Progenitor cell of endocrine pancreas (in vitro differentiated cells): ENCODE measurements around the gene CCDC88C. TPM values are rescaled to one million over a fixed set of nuclear protein-coding genes. Genes with fewer than 3 reads are reported as not detected.

ENCODE experiments used
- DNase-seq: peaks from one replicate; pipeline ENCODE4 v3.0.0; 2021; ENCODE audit warnings: low spot score; ENCODE audit not compliant: unreplicated experiment
- H3K27ac Mint-ChIP-seq: 2 replicates; pipeline ENCODE4 v1.8.0; 2021; ENCODE audit warnings: mild to moderate bottlenecking, moderate library complexity, mixed read lengths
- H3K27me3 Mint-ChIP-seq: 2 replicates; pipeline ENCODE4 v1.8.0; 2021; ENCODE audit warnings: mixed read lengths
- H3K36me3 Mint-ChIP-seq: 2 replicates; pipeline ENCODE4 v1.8.0; 2022; ENCODE audit warnings: mixed read lengths; ENCODE audit not compliant: insufficient read depth
- H3K4me1 Mint-ChIP-seq: 2 replicates; pipeline ENCODE4 v1.8.0; 2021; ENCODE audit warnings: low read depth, mixed read lengths
- H3K4me3 Mint-ChIP-seq: 2 replicates; pipeline ENCODE4 v1.8.0; 2021; ENCODE audit warnings: low read depth, mild to moderate bottlenecking, moderate library complexity, mixed read lengths
- H3K9me3 Mint-ChIP-seq: 2 replicates; pipeline ENCODE4 v1.8.0; 2021; ENCODE audit warnings: low read depth, mixed read lengths
- CTCF ChIP-seq: fragments of 200-600 bp; sonication (generic); IDR thresholded peaks from one replicate; pipeline ENCODE4 v1.5.0; 2021; ENCODE audit warnings: antibody characterized with exemption, mild to moderate bottlenecking; ENCODE audit not compliant: unreplicated experiment
- total RNA-seq: library from RNA; stranded (reverse); gene quantifications from 2 replicates; pipeline ENCODE4 v1.2.1, GENCODE V29; 2021

CCDC88C gene
- total RNA-seq, 1 donor from 2014 or later, result 78.1 TPM

DNA sequence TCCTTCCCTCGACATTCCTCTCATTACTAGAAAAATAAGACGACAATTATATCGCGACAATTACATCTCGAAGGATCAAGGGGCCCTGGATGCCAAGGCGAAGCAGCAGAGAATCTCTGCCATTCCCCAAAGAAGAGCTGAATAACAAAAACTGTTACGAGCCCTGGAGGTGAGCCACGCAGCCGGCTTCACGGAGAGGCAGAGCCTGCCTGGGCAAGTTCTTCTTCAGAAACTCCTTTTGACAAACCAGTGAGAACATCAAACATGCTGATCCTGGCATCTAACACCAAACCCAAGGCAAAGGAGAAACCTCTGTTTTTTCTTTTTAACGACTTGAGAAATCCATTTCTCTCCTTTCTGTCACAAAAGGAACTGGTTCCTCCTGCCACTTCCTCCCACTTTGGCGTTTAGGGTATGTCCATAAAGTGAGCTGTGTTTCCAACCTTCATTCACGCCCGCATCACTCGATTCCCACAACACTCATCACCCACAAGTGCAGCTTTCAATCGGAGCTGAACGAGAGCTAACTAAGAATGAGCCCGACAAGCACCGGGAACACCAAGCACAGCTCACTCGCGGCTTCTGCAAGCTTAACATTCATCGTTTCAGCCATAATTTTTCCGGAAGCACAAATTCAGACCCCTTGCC lies 21.5 kb downstream of the CCDC88C start:
- Mint-ChIP-seq H3K36me3 (no peaks in the 10 kb centered on the region), H3K9me3 (no peaks in the 10 kb centered on the region), H3K4me1 (peaks cover 82% of the 10 kb centered on the region), H3K4me3 (peak overlapping the region; percentile 6), H3K27ac (peak overlapping the region; percentile 85), H3K27me3 (no peaks in the 10 kb centered on the region)
- no peak for DNase-seq
- TF ChIP-seq CTCF, result no peak

- H3K27ac Mint-ChIP-seq, result peak overlapping the region; percentile 65
- no peaks in the 10 kb centered on the region for H3K27me3 Mint-ChIP-seq
- DNase-seq, result no peak
- H3K4me3 Mint-ChIP-seq, result peak overlapping the region; percentile 6
- H3K9me3 Mint-ChIP-seq, result no peaks in the 10 kb centered on the region
- no peak for TF ChIP-seq CTCF
- H3K4me1 Mint-ChIP-seq, result peaks cover 79% of the 10 kb centered on the region
- no peaks in the 10 kb centered on the region for H3K36me3 Mint-ChIP-seq
Observed at GRCh38 chr14:91395466-91395865, 22.2 kb downstream of the CCDC88C start.

GRCh38 chr14:91394105-91395081 lies 23.2 kb downstream of the CCDC88C start:
- H3K4me3 Mint-ChIP-seq, result peak overlapping the region; percentile 6

DNA sequence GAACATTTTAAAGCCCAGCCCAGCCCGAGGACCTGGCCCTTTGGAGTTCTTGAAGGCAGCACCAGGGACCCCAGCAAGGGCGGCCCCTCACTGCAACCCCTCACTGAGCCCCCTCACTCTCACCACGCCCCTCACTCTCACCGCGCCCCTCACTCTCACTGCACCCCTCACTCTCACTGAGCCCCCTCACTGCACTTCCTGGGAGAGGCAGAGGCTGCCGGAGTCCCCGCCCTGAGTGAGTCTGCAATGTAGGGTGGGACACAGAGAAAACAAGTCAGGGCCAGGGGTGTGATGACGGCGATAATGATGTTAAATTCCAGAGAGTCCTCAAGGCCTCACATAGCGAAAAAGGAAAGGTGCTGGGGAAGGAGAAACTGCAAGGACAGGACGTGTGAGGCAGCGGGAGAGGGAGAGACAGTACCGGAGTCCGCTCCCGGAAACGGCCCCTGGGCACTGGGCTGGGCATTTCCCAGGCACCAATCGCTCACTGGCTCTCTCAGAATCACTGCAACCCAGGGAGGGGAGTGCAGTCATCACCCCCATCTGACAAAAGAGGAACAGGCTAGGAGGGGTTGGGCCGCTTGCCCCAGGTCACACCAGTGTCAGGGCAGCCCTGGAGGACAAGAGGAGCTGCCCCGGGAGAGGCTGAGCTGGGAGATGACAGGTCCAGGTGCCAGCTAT lies 24.9 kb downstream of the CCDC88C start:
- H3K4me1 Mint-ChIP-seq, result peaks cover 72% of the 10 kb centered on the region
- TF ChIP-seq CTCF, result no peak
- no peaks in the 10 kb centered on the region for H3K27me3 Mint-ChIP-seq
- H3K4me3 Mint-ChIP-seq, result peak overlapping the region; percentile 35
- H3K9me3 Mint-ChIP-seq, result no peaks in the 10 kb centered on the region
- H3K27ac Mint-ChIP-seq, result peak overlapping the region; percentile 83
- no peaks in the 10 kb centered on the region for H3K36me3 Mint-ChIP-seq
- no peak for DNase-seq

More at GRCh38 chr14:91394105-91395081, 23.2 kb downstream of the CCDC88C start:
- H3K4me1 Mint-ChIP-seq, result peaks cover 72% of the 10 kb centered on the region
- H3K27me3 Mint-ChIP-seq, result no peaks in the 10 kb centered on the region
- no peaks in the 10 kb centered on the region for H3K9me3 Mint-ChIP-seq
- no peak for TF ChIP-seq CTCF
- no peaks in the 10 kb centered on the region for H3K36me3 Mint-ChIP-seq
- DNase-seq, result no peak
- H3K27ac Mint-ChIP-seq, result peak overlapping the region; percentile 89
